ENCODE measurements around the gene RBBP8.

DNA sequence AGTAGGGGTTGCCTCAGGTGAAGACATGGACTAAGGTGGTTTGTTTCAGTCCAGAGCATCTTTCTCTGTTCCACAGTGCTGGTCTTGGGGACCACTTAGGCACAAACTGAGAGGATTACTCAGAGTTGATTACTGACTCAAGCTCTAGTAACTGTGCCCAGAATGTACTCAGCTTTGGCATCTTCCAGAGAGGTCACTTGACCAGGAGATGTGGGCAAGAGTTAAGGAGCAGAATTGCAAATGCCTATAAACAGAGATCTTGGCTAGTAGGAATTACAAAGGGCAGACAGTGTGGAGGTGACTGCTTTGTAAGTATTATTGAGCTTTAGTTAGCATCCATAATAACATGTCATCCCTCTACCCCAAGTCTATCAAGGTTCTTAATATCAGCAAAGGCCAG is 109.0 kb downstream of the RBBP8 start:
- TF ChIP-seq EZH2 (IDR thresholded peaks at IDR 0.05), result no peak
- TF ChIP-seq EZH2phosphoT487 (IDR thresholded peaks at IDR 0.05), result no peak
